ENCODE data around the gene CMIP.
"Not testable (repeated sequence)": the region's sequence is repeated elsewhere in the genome, so short reads cannot be mapped to it uniquely, and the experiment has no call there.

CMIP gene

DNA sequence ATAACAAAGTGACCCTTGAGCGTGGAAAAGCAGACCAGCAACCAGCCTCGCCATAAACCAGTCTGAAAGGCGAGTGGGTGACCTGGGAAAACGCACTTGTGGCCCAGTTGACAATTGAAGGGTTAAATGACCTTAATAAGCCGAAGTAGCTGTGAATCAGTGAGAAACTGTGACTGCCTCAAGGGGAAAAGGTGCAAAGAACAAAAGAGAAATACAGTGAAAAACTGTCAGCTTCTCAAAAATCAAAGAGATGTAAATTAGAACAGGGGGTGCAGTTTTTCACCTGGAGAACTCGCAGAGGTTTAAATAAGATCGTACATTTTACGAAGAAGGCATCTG is 124.1 kb downstream of the CMIP start:
- no peak for DNase-seq (ENCODE audit: low spot score)

DNA sequence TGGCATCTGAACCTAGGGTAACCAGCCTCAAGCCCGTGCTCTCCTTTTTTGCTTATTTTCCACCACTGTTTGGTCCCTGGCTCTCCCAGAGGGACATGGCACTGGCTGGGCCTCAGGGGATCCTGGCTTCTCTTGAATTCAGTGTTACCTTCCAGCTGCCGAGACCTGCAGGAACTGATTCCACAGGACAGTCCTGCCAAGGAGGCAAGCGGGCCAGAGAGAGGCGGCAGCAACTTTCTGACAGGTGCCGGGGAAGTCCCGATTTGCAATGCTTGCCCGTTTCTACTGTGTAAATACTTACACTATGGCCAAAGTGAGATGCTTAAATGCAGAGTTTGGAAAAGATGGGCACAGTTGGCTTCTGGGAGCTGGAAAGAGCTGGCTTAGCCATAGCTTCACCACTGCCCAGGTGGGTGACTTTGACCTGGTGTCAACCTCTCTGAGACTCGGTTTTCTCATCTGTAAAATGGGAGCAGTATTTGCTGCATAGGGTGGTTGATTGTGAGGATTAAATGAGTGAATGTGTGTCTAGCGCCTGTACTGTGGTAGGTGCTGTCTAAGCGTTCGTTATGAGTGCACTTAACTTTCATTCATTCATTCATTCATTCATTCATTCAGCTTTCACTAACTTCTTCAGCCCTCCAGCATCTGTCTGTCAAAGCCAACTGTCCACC is 124.9 kb downstream of the CMIP start:
- no peak for DNase-seq (ENCODE audit: low spot score)

DNA sequence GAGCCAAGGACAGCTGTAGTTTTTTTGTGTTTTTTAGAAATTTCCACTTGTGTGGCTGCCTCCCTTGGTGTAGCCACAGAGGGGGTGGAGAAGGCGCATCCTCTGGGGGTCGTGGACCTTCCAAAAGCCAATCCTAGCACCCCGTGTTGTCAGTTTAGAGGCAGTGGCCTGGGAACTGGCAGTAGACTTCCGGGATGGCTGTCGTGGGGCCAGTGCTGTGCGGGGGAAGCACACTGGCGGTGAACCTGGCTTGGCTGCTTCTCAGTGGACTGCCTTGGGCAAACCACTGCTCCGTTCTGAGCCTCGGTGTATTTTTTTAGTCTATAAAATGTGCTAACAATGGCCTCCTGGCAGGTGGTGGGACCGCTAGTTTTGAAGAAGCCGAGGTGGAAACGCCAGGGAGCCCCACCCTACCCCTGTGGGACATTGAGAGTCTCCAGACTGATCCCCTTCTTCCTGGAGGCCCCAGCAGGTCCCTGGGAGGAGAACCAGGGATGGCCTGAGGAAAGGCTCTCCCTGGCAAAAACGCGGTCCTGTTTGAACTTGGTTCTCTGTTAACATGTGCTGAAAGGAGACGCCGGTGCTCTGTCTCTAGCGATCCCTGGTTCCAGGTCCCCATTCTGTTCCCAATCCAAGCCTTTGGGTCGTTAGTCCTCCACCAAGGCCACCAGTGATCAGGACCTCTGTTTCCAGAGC is 125.7 kb downstream of the CMIP start:
- no peak for DNase-seq (ENCODE audit: low spot score)

DNA sequence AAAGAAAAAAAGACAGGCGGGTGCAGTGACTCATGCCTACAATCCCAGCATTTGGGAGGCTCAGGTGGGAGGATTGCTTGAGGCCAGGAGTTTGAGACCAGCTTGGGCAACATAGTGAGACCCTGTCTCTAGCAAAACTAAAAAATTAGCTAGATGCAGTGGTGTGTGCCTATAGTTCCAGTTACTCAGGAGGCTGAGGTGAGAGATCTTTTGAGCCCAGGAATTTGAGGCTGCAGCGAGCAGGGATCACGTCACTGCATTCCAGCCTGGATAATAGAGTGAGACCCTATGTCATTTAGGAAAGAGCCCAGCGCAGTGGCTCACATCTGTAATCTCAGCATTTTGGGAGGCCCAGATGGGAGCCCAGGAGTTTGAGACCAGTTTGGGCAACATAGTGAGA is 126.6 kb downstream of the CMIP start:
- DNase-seq (ENCODE audit: low spot score), result no peak

DNA sequence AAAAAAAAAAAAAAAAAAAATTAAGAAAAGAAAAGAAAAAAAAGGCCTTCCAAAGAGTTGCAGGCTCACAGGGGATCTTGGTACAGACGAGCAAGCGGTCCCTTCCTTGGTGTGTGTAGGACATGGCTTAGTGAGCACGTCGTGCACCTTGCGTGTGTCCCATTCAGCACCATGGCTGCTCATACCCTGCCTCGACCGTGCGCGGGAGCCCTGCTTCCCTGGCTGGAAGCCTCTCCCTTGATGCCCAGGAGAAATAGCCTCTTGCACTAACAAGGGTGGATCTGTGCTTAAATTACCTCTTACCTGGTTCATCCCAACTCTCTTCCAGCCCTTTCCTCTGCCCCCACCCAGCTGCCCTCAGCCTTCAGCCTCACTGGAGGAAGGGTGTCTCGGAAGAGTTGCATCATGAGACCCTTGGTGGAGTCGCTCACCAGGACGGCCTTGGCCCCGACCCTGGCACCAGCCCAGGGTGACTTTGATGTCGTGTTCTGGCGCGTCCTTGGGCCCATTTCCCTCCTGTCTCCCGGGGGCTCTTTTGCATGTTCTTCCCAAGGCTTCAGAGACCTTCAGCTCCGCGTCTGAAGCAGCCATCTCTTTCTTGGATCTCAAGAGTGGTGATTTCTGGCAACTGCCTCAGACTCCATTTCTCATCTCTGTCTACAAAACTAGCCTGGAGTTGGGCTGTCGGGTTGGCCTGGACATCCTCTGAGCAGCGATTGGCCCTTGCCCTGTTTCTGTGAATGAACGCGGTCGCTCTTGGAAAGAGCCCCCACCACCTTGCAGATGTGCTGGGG is 127.2 kb downstream of the CMIP start:
- DNase-seq (ENCODE audit: low spot score), result no peak

DNA sequence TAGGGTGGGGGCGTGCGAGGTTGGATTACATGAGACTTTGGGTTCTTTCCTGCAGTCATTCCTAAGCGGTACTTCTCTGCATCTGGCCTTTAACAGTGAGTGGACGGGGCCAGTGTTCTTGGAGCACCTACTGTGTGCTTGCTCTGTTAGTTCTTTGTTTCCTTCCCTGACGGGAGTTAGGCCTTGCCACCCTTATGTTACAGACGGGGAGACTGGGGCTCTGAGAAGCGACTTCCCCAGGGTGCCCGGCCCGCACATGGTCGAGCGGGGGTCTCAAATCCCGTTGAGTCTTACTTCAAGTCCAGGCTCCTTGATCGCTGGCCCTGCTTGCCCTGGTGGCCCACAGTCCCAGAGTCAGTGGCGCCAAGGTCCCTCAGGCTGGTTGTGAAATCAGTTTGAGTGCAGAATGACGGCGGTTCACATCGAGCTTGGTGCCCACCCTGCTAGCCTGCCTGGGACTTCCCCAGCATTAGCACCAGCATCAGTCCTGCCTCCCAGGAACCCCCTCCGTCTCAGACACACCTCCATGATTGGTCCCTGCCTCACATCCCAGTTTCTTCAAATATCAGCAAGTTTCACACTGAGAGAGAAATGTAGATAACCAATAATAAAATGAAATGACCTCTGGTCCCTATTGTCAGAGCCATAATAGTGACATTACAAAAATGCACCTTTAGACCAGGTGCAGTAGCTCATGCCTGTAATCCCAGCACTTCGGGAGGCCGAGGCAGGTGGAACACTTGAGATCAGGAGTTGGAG is 128.0 kb downstream of the CMIP start:
- no peak for DNase-seq (ENCODE audit: low spot score)

DNA sequence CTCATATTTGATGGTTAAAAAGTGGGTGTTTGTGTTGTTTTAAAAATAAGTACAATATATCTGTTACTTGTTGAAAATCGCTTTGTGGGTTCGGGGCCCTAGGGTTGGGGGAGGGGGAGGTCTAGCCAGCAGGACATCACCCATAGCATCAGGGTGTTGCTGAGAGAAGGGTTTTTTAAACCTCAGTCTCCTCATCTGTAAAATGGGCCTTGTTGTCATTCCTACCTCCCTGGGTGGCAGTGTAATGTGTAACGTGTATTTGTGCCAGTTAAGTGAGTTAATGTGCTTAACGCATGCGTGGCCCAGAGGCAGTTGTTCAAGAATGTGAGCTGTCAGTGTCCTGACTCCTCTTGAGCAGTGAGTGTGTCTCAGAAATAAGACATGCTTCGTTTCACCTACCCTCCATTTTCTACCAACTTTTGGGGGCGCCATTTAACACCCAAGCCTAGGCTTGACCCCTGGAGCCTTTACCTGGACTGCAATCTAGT is 129.0 kb downstream of the CMIP start:
- DNase-seq (ENCODE audit: low spot score), result no peak

DNA sequence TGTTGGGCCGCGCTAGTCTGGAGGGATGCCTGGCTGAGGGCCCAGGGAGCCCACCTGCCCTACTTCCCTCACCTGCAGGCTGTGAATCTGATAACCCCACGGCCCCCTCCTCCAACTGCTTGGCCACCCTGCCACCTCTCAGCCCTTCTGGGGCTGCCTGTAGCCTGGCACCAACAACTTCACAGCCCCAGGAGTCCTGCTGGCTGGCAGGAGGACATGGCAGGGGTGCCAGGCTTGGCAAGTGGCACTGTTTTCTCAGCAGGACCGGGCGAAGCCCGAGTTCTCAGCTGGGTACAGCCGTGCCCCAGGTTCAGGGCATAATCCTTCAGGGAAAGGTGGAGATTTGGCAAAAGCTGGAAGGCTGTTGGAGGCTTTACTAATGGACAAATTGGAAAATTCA is 129.6 kb downstream of the CMIP start:
- no peak for DNase-seq (ENCODE audit: low spot score)

DNA sequence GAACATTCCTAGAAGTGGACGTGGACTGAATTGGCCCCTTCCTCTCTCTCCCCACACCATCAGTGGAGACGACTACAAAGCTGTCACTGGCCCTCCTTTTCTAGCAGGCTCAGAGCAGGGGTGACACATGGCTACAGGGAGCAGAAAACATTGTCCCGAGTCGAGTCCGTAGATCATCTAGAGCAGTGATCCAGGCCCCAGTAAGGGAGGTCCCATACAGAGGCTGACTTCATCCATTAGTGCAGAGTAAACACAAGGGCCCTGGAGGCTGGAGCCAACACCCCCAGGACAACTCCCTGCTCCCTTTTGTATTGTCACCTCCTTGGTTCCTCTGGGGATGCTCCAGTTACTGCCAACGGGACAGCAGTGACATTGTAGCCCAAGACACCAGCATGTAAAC is 130.7 kb downstream of the CMIP start:
- DNase-seq (ENCODE audit: low spot score), result no peak

DNA sequence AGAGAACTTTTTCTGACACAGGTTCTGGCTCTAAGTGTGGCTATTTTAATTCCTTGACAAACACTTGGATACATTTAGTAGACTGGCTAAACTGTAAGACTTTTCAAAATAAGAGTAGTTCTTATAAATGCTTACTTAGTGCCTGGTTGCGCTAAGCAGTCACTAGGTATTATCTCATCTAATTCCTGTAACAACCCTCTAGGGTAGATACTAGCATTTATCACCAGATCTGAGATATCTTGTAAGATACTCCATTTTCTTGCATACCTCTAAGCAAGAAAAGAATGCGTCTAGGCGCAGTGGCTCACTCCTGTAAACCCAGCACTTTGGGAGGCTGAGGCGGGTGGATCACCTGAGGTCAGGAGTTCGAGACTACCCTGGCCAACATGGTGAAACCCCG is 131.2 kb downstream of the CMIP start:
- DNase-seq (ENCODE audit: low spot score), result no peak

DNA sequence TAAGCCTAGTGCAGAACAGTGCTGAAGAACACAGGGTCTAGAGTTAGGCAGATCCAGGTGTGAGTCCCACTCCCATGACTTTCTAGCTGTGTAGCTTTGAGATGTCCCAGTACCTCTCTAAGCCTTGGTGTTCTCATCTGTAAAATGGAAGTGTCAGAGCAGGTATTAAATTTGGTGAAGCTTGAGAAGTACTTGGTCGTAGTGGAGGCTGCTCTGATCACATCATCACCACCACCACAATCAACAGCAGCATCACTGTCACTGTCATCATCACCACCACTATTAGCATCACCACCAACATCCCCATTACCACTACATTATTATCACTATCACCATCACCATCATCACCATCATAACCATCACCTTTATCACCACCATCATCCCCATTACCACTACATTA is 132.1 kb downstream of the CMIP start:
- DNase-seq (ENCODE audit: low spot score), result no peak

DNA sequence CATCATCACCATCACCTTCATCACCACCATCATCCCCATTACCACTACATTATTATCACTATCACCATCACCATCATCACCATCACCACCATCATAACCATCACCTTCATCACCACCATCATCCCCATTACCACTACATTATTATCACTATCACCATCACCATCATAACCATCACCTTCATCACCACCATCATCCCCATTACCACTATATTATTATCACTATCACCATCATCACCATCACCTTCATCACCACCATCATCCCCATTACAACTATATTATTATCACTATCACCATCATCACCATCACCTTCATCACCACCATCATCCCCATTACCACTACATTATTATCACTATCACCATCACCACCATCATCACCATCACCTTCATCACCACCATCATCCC is 132.7 kb downstream of the CMIP start:
- not testable (repeated sequence) for DNase-seq (ENCODE audit: low spot score)

DNA sequence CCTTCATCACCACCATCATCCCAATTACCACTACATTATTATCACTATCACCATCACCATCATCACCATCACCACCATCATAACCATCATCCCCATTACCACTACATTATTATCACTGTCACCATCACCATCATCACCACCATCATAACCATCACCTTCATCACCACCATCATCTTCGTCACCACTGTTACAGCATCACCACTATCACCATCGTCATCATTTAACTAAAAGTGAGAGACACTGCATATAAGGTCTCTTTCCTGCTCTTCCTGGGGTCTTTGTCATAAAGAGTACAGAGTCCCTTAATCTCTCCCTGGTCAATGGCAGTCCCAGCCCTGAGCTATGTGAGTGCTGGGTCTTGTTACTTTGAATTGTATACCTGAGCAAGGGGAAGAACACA is 133.5 kb downstream of the CMIP start:
- no peak for DNase-seq (ENCODE audit: low spot score)

DNA sequence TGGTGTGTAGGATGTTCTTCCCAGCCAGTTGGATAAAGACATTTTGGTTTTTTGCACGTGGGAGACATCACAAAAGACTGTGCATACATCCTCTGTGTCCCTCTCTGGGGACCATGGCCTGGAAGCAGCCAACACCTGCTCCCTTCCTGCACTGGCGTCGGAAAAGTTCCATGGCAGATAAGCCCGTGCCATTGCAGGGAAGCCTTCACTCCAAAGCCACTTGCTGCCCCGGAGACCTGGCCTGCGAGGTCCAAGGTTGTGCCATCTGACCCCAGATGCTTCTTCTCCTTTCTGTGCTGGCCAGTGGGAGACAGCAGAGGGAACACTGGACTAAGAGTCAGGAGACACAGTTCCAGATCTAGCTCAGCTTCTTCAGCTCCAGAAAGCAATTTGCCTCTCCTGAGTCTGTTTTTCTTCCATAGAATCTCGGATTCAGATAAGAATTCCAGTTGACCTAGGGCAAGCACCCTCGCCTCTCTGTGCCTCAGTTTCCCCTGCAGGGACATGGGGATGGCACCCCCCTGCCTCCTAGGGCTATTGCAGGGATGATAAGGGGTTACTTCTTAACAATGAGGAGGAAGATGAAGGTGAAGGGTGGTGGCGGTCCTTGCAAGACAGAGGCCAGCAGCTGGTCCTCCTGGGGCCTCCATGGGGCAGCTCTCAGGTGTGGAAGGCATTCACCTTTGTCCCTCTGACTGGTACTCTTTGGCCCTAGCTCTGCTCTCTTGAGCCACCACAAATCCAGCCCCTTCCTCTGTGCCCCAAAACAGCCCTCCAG is 134.2 kb downstream of the CMIP start:
- DNase-seq (ENCODE audit: low spot score), result no peak

DNA sequence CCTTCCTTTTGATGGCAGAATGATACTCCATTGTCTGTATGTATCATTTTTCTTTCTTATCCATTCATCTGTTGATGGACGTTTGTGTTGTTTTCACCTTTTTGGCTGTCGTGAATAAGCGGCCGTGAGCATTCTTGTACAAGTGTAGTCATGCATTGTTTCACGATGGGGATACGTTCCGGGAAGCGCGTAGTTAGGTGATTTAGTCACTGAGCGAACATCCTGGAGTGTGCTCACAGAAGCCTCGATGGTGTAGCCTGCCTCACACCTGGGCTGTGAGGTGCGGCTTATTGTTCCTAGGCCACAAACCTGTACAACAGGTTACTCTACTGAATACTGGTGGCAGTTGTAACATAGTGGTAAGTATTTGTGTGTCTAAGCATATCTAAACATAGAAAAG is 136.5 kb downstream of the CMIP start:
- DNase-seq (ENCODE audit: low spot score), result no peak

DNA sequence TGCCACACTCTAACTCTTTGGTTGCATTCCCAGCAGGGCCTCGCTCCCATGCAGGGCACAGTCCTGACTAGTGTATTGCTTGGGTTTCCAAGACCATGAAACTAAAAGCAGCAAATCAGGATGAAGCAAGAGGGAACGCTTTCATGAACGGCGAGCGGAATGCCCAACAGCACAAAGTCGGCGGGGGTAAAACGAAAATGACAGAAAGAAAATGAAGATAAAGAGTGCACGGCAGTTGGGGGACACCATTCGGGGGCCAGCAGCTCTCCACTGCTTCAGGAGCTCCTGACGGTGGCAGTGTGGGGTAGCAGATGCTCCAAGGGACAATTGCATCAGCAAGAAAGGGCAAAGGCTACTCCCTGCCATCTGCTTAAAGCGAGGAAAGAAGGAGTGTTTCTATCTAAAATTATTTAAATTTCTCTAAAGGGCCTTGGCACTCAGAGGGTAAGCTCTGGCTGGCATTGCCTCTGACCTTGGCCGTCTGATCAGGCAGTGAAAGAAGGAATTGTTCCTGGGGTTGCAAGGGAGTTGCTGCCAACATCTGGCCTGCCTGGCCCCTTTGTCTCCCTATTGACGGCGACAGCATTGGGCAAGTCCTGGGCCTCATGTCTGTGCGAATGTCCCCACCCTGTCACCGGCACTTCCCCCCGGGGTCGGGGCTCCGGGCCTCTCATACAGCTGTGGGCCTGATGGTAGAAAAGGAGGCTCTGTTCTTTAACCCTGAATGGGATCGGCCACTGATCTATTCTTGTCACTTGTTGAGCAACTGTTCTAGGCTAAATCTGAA is 138.2 kb downstream of the CMIP start:
- no peak for DNase-seq (ENCODE audit: low spot score)

DNA sequence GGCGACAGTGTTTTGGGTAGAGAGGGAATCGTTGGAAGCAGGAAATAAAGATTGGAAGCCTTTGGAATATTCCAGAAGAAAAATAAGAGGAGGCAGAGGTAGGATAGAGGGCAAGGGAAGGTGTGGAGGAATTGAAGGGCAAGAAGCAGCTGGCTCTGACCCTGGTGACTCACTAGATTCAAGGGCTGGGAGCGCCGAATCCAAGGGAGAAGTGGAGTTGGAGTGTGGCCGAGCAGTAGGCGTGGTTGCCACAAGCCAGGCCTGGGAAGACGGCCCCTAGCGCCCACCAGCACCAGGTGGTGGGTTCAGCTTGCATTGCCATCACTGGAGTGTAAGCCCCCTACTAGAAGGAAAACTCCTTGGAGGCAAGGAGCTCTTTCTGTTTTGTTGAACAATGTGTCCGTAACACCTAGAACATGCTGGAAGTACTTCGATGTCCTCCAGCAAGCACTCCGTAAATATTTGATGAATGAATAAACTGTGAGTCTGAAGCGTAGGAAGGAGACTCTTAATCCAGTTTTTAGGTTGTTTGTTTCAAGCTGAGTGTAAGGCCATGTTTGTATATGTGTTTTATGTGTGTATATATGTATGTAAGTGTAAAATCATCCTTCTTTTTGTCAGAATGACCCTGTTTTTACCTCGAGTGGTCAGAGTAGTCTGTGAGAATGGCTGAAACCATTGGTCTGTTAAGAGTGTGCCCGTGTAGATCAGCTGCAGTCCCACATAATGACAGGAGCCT is 139.5 kb downstream of the CMIP start:
- no peak for DNase-seq (ENCODE audit: low spot score)

DNA sequence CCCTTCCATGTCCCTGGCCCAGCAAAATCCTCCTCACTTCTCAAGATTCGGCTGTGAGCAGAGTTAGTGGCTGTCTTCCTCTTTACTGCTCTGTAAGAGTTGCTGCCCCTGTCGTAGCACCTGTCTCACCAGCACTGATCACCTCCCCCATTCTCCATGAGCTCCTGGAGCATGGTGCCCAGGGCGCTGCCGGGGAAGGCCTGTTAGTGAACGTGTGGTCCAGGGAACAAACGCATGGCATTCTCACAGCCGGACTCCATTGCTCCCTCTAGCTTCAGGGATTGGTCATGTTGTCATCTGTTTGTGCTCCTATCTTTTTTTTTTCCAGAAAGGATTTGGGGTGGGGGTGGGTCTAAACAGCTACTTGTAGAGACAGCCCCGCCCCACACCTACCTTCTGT is 141.2 kb downstream of the CMIP start:
- no peak for DNase-seq (ENCODE audit: low spot score)

DNA sequence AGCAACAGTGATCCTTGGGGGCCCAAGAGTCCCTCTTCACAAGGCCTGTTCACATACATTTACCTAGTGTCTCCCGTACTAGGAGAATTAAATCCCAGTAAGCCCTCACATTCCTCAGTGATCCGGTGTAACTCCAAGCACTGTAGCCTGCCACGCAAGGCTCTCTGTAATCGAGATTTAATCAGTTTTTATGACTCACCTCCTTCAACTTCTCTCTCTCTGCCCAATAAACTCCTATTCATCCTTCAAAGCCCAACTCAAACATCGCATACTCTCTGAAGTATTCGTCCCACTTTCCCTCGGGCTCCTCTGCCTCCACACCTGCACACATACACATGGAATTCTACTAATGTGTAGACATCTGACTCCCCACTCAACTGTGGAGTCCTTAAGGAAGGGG is 141.8 kb downstream of the CMIP start:
- no peak for DNase-seq (ENCODE audit: low spot score)

DNA sequence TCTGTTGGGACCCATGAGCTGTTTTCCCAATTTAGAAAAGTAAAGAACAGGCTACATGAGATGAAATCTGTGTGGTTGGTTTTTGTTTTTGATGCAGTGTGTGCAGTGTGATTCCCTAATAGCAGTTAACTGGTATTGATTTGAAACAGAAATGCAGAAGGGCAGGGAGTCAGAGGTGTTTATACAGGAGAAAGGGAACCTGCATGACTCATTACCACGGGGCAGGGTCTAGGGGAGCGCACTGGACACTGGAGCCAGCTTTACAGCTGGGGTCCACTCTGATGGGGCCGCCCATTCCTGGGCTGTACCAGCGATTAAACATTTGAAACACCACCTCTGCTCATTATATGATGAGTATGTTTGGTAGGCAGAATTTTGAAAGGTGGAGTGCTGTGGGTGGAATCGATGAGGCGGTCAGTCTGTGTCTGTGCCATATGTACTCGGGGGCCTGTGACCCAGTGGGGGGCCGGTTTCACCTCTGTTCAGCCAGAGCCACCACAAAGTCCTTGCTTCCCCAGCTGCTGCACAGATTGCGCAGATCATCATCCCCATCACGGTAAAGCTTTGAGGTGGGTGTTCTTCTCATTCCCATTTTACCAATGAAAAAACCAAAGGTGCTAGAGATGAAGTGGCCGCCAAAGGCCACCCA is 142.5 kb downstream of the CMIP start:
- no peak for DNase-seq (ENCODE audit: low spot score)

Data from CD4-positive, alpha-beta T cell treated with Interleukin-2 at 100 ng/mL for 4 hours (primary cell).